Raji (cell line): ENCODE measurements around the gene NUBPL.

Experiments used
- POLR2A ChIP-seq: IDR thresholded peaks from 2 replicates; pipeline ENCODE4 v1.6.1; 2011; ENCODE audit warnings: low read depth, low read length, control low read depth; ENCODE audit not compliant: insufficient read depth

The NUBPL gene

GRCh38 chr14:31902945-31903646 is 341.9 kb downstream of the NUBPL start:
- no peak for TF ChIP-seq POLR2A

- TF ChIP-seq POLR2A: no peak
These were observed 348.8 kb downstream of the NUBPL start for GRCh38 chr14:31909977-31910376.
